ENCODE measurements around the gene REM1. TPM values are rescaled to one million over a fixed set of nuclear protein-coding genes. Genes with fewer than 3 reads are reported as not detected.

REM1 gene
- total and polyA plus RNA-seq, 2 of the 4 experiments (the other 2 are of a cell fraction), result not detected

- TF ChIP-seq RFX5 (IDR thresholded peaks at IDR 0.05; ENCODE audit: low read depth, low read length), result no peak
Observed at GRCh38 chr20:31472395-31473330, 2.4 kb upstream of the REM1 start (continued).

GRCh38 chr20:31473331-31474096 is 1.6 kb upstream of the REM1 start:
- H2BK15ac ChIP-seq (ENCODE audit: low read depth, low read length), result no peak overlapping the region
- no peak overlapping the region for H2AFZ ChIP-seq (replicated peaks; ENCODE audit: low read length, poor library complexity)
- H4K8ac ChIP-seq (ENCODE audit: low read depth in 2 of 2, low read length in 2 of 2), result no peak overlapping the region
- DNase-seq (no peak), ATAC-seq (ENCODE audit: low read depth) (no peak)
- H4K91ac ChIP-seq (ENCODE audit: insufficient read depth, low read depth, low read length), result no peak overlapping the region
- H2AK9ac ChIP-seq (replicated peaks; ENCODE audit: low read depth, low read length, poor library complexity), result no peak overlapping the region
- H3K56ac ChIP-seq (ENCODE audit: extremely low read depth, insufficient read depth, low read length), result no peak overlapping the region
- H3K18ac ChIP-seq (ENCODE audit: low read depth, low read length), result no peak overlapping the region
- H2AK5ac ChIP-seq (ENCODE audit: low read depth, low read length), result no peak overlapping the region
- POLR2A ChIA-PET (ENCODE audit: unreplicated experiment), result no interaction called here
- H3K9ac ChIP-seq (ENCODE audit: low read depth, low read length), result no peak overlapping the region
- CTCF ChIA-PET, result interaction anchor here (1.4 kb wide), 1 partner anchor 29 kb away, joined by 4 read pairs; no protein-coding TSS in a partner anchor
- 44% methylated on average over 3 of the region's 5 CpGs; no CpG with 5 or more reads in 1 of the 2 experiments for WGBS, 2 experiments (ENCODE audit: extremely low coverage in 2 of 2, insufficient read length in 1 of 2)
- dilution Hi-C loops (cut with HindIII; ENCODE audit: low sequenced_read_pairs, unreplicated experiment), result no loop called here
- intact Hi-C loops (cut with micrococcal nuclease), result no loop called here
- H3K27me3 ChIP-seq (ENCODE audit: control insufficient read depth, insufficient read depth, low read length), result peaks cover 32% of the 10 kb centered on the region
- BruUV-seq (replicated peaks), result no TSS peak
- no peak overlapping the region for H3K4ac ChIP-seq (ENCODE audit: low read depth, low read length)
- no peaks in the 10 kb centered on the region for H3K4me1 ChIP-seq (ENCODE audit: control insufficient read depth, insufficient read depth, low read length)
- no peak overlapping the region for H3K4me2 ChIP-seq (ENCODE audit: low read depth, low read length)
- TF ChIP-seq MXI1 (IDR thresholded peaks at IDR 0.05; ENCODE audit: borderline replicate concordance, low read depth, low read length), result no peak
- TF ChIP-seq RCOR1 (IDR thresholded peaks at IDR 0.05; ENCODE audit: insufficient replicate concordance, low read length), result no peak
- no peak for TF ChIP-seq BHLHE40 (IDR thresholded peaks at IDR 0.05; ENCODE audit: low read depth, low read length)
- H3K36me3 ChIP-seq (ENCODE audit: control insufficient read depth, insufficient read depth, low read length), result no peaks in the 10 kb centered on the region
- H3K27ac ChIP-seq (ENCODE audit: insufficient read depth, low read length), result no peak overlapping the region
- H4K20me1 ChIP-seq (ENCODE audit: insufficient read depth, low read length), result no peaks in the 10 kb centered on the region
- H3K9me3 ChIP-seq (ENCODE audit: control insufficient read depth, insufficient read depth, low read length), result no peaks in the 10 kb centered on the region
- in situ Hi-C loops (cut with MboI; ENCODE audit: low sequenced_read_pairs), result no loop called here
- H2BK120ac ChIP-seq (ENCODE audit: low read depth, low read length), result no peak overlapping the region
- H2BK20ac ChIP-seq (ENCODE audit: low read depth, low read length), result no peak overlapping the region
- no peak overlapping the region for H2BK5ac ChIP-seq (ENCODE audit: low read depth, low read length, poor library complexity, severe bottlenecking)
- no peak overlapping the region for H3K4me3 ChIP-seq (ENCODE audit: insufficient read depth, low read depth, low read length)
- H3K23ac ChIP-seq (ENCODE audit: low read depth, low read length), result no peak overlapping the region
- H3K9me1 ChIP-seq (ENCODE audit: insufficient read depth, low read length), result no peaks in the 10 kb centered on the region
- no peak overlapping the region for H4K5ac ChIP-seq (ENCODE audit: low read depth, low read length)
- H3K79me1 ChIP-seq (ENCODE audit: low read depth in 1 of 2, low read length in 2 of 2), result no peaks in the 10 kb centered on the region
- no peak overlapping the region for H3K14ac ChIP-seq (replicated peaks; ENCODE audit: low read depth, low read length)

Data from IMR-90 (cell line).